IMR-90 (cell line): Measurements from ENCODE around the gene NFE2. TPM values are rescaled to one million over a fixed set of nuclear protein-coding genes. Genes with fewer than 3 reads are reported as not detected.

Experiments used
- ATAC-seq: fragments of 200-7000 bp; cut with Tn5 transposase; 2 replicates; pipeline ENCODE4 v1.9.1; 2020; ENCODE audit warnings: low read depth, mild to moderate bottlenecking, moderate library complexity
- BruUV-seq: library from RNA; stranded (reverse); fragments of 400-500 nt; replicated peaks from 2 replicates; lab custom pipeline; 2021; lab: Mats Ljungman, UMichigan
- CTCF ChIA-PET: fragments of 300-600 bp; formaldehyde crosslinking; extraction: SDS; loops from one replicate; lab custom pipeline; 2021; ENCODE audit warnings: antibody characterized with exemption; lab: Yijun Ruan, JAX
- POLR2A ChIA-PET: fragments of 300-600 bp; sonication (Branson Sonifier 250); formaldehyde crosslinking; loops from one replicate; lab custom pipeline; 2022; ENCODE audit warnings: antibody characterized with exemption; ENCODE audit not compliant: unreplicated experiment; lab: Charles Lee
- DNase-seq: peaks from one replicate; pipeline ENCODE4 v3.0.0; 2013
- H2AFZ ChIP-seq: replicated peaks from 2 replicates; pipeline ENCODE3; 2013; ENCODE audit warnings: low read length, mild to moderate bottlenecking; ENCODE audit not compliant: poor library complexity
- H2AK5ac ChIP-seq: 2 replicates; pipeline ENCODE4 v1.6.1; 2013; ENCODE audit warnings: low read depth, low read length, inconsistent platforms
- H2AK9ac ChIP-seq: replicated peaks from 2 replicates; pipeline ENCODE3; 2013; ENCODE audit warnings: mild to moderate bottlenecking, low read depth, low read length, moderate library complexity; ENCODE audit not compliant: poor library complexity
- H2BK120ac ChIP-seq: 2 replicates; pipeline ENCODE4 v1.6.1; 2013; ENCODE audit warnings: low read depth, low read length, inconsistent platforms
- H2BK15ac ChIP-seq: 3 replicates; pipeline ENCODE4 v1.6.1; 2013; ENCODE audit warnings: low read depth, low read length, inconsistent platforms
- H2BK20ac ChIP-seq: 2 replicates; pipeline ENCODE4 v1.6.1; 2013; ENCODE audit warnings: low read depth, mild to moderate bottlenecking, inconsistent platforms, low read length, moderate library complexity
- H2BK5ac ChIP-seq: 2 replicates; pipeline ENCODE4 v1.6.1; 2013; ENCODE audit warnings: mild to moderate bottlenecking, low read depth, low read length, inconsistent platforms; ENCODE audit not compliant: poor library complexity, severe bottlenecking
- H3K14ac ChIP-seq: replicated peaks from 2 replicates; pipeline ENCODE4 v1.6.1; 2013; ENCODE audit warnings: low read depth, low read length, inconsistent platforms
- H3K18ac ChIP-seq: 2 replicates; pipeline ENCODE4 v1.6.1; 2013; ENCODE audit warnings: low read depth, low read length, control low read depth
- H3K23ac ChIP-seq: 2 replicates; pipeline ENCODE4 v1.6.1; 2013; ENCODE audit warnings: low read depth, low read length, inconsistent platforms
- H3K27ac ChIP-seq: 2 replicates; pipeline ENCODE4 v1.5.1; 2013; ENCODE audit warnings: mild to moderate bottlenecking, control low read depth, low read length; ENCODE audit not compliant: insufficient read depth
- H3K27me3 ChIP-seq: 2 replicates; pipeline ENCODE4 v1.6.1; 2013; ENCODE audit warnings: low read length; ENCODE audit not compliant: control insufficient read depth, insufficient read depth
- H3K36me3 ChIP-seq: 2 replicates; pipeline ENCODE4 v1.6.1; 2013; ENCODE audit warnings: low read length, mixed read lengths; ENCODE audit not compliant: control insufficient read depth, insufficient read depth
- H3K4ac ChIP-seq: 2 replicates; pipeline ENCODE4 v1.6.1; 2013; ENCODE audit warnings: low read depth, low read length, inconsistent platforms
- H3K4me1 ChIP-seq: 2 replicates; pipeline ENCODE4 v1.6.1; 2013; ENCODE audit warnings: low read length, mixed read lengths; ENCODE audit not compliant: control insufficient read depth, insufficient read depth
- H3K4me2 ChIP-seq: 2 replicates; pipeline ENCODE4 v1.6.1; 2013; ENCODE audit warnings: low read depth, mild to moderate bottlenecking, control low read depth, low read length, moderate library complexity
- H3K4me3 ChIP-seq: 2 replicates; pipeline ENCODE4 v1.5.1; 2013; ENCODE audit warnings: low read depth, mild to moderate bottlenecking, control low read depth, low read length, moderate library complexity; ENCODE audit not compliant: insufficient read depth
- H3K56ac ChIP-seq: 2 replicates; pipeline ENCODE4 v1.6.1; 2013; ENCODE audit warnings: low read length, inconsistent platforms; ENCODE audit not compliant: insufficient read depth; ENCODE audit errors: extremely low read depth
- H3K79me1 ChIP-seq, 2 experiments: 2 replicates each; pipeline ENCODE4 v1.6.1; 2013; ENCODE audit warnings: low read length in 2 of 2, inconsistent platforms in 1 of 2, low read depth in 1 of 2
- H3K9ac ChIP-seq: 2 replicates; pipeline ENCODE4 v1.6.1; 2013; ENCODE audit warnings: low read depth, low read length, control low read depth
- H3K9me1 ChIP-seq: 2 replicates; pipeline ENCODE4 v1.6.1; 2013; ENCODE audit warnings: low read length, inconsistent platforms; ENCODE audit not compliant: insufficient read depth
- H3K9me3 ChIP-seq: 2 replicates; pipeline ENCODE4 v1.6.1; 2013; ENCODE audit warnings: low read length; ENCODE audit not compliant: control insufficient read depth, insufficient read depth
- H4K20me1 ChIP-seq: 2 replicates; pipeline ENCODE4 v1.6.1; 2013; ENCODE audit warnings: low read length, inconsistent platforms; ENCODE audit not compliant: insufficient read depth
- H4K5ac ChIP-seq: 2 replicates; pipeline ENCODE4 v1.6.1; 2013; ENCODE audit warnings: mild to moderate bottlenecking, low read depth, low read length, control low read depth
- H4K8ac ChIP-seq, 2 experiments: 2 replicates each; pipeline ENCODE4 v1.6.1; 2013; ENCODE audit warnings: low read depth in 2 of 2, low read length in 2 of 2, control low read depth in 1 of 2, inconsistent platforms in 1 of 2
- H4K91ac ChIP-seq: 2 replicates; pipeline ENCODE4 v1.6.1; 2013; ENCODE audit warnings: low read depth, low read length, inconsistent platforms; ENCODE audit not compliant: insufficient read depth
- BHLHE40 ChIP-seq: fragments of 150-350 bp; IDR thresholded peaks from 2 replicates; pipeline ENCODE4 v1.6.1; 2016; ENCODE audit warnings: mild to moderate bottlenecking, low read depth, low read length
- ELK1 ChIP-seq: fragments of 150-350 bp; IDR thresholded peaks from 2 replicates; pipeline ENCODE4 v1.6.1; 2016; ENCODE audit warnings: low read depth, mild to moderate bottlenecking, low read length, moderate library complexity, borderline replicate concordance
- FOS ChIP-seq: fragments of 150-350 bp; IDR thresholded peaks from 2 replicates; pipeline ENCODE4 v1.6.1; 2016; ENCODE audit warnings: low read depth, low read length
- MAFK ChIP-seq: IDR thresholded peaks from 2 replicates; pipeline ENCODE4 v1.6.1; 2012; ENCODE audit warnings: low read depth, low read length, improper control_type of control experiment
- RAD21 ChIP-seq: IDR thresholded peaks from 2 replicates; pipeline ENCODE4 v1.6.1; 2012; ENCODE audit warnings: low read length, improper control_type of control experiment
- RCOR1 ChIP-seq: IDR thresholded peaks from 2 replicates; pipeline ENCODE4 v1.6.1; 2012; ENCODE audit warnings: mild to moderate bottlenecking, low read length, improper control_type of control experiment; ENCODE audit not compliant: insufficient replicate concordance
- SMC3 ChIP-seq: fragments of 150-350 bp; IDR thresholded peaks from 2 replicates; pipeline ENCODE4 v1.6.1; 2016; ENCODE audit warnings: low read depth, mild to moderate bottlenecking, antibody characterized with exemption, low read length, moderate library complexity
- WGBS, 2 experiments: methylation state at CpG; one replicate each; pipeline versions ENCODE4 v1.1.5 to v1.1.7; 2013; ENCODE audit warnings: missing lambda C conversion rate in 2 of 2; ENCODE audit not compliant: insufficient read length in 1 of 2; ENCODE audit errors: extremely low coverage in 2 of 2; 5-methylcytosine and 5-hydroxymethylcytosine counted together
- dilution Hi-C: fragments of 300-500 bp; cut with HindIII; formaldehyde crosslinking; loops from one replicate; pipeline ENCODE4 v1.14.3; 2018; ENCODE audit warnings: low sequenced_read_pairs; ENCODE audit not compliant: unreplicated experiment
- in situ Hi-C: fragments of 300-500 bp; cut with MboI; formaldehyde crosslinking; loops from 3 replicates; pipeline ENCODE4 v1.14.3; 2019; ENCODE audit warnings: low sequenced_read_pairs, inconsistent platforms, mixed read lengths
- intact Hi-C: fragments of 100-400 bp; cut with micrococcal nuclease; formaldehyde crosslinking; loops from 2 replicates; pipeline ENCODE4 v1.10.0; 2022
- polyA plus RNA-seq, 3 experiments: library from polyadenylated mRNA; depleted of rRNA; stranded (reverse); fragments of >200 nt; gene quantifications; 2 replicates each; pipeline ENCODE4 v1.2.3, GENCODE V29; 2012; ENCODE audit warnings: low replicate concordance in 1 of 3
- total RNA-seq: library from RNA; depleted of rRNA; stranded (reverse); fragments of >200 nt; gene quantifications from 2 replicates; pipeline ENCODE4 v1.2.3, GENCODE V29; 2012

NFE2 gene
- total and polyA plus RNA-seq, 2 of the 4 experiments (the other 2 are of a cell fraction), result 0.18 to 0.32 TPM

GRCh38 chr12:54253240-54253639 is 47.6 kb downstream of the NFE2 start:
- Histone ChIP-seq H3K14ac (no peak overlapping the region), H4K20me1 (no peaks in the 10 kb centered on the region), H3K4me1 (peaks cover 6% of the 10 kb centered on the region), H2BK120ac (no peak overlapping the region), H2AK9ac (no peak overlapping the region), H3K27ac (no peak overlapping the region), H3K23ac (no peak overlapping the region), H4K8ac (no peak overlapping the region), H2BK15ac (no peak overlapping the region), H3K18ac (no peak overlapping the region), H2AFZ (no peak overlapping the region), H3K9ac (no peak overlapping the region), H4K5ac (no peak overlapping the region), H3K4ac (no peak overlapping the region), H3K4me3 (no peak overlapping the region), H2AK5ac (no peak overlapping the region), H3K27me3 (no peaks in the 10 kb centered on the region), H2BK5ac (no peak overlapping the region), H2BK20ac (no peak overlapping the region), H3K56ac (no peak overlapping the region), H3K36me3 (peaks cover 12% of the 10 kb centered on the region), H4K91ac (no peak overlapping the region), H3K4me2 (no peak overlapping the region), H3K9me3 (no peaks in the 10 kb centered on the region), H3K9me1 (peaks cover 6% of the 10 kb centered on the region), H3K79me1 (peaks cover 30 to 61% of the 10 kb centered on the region in 2 experiments)
- WGBS, 2 experiments, result no CpG with 5 or more reads among the region's 4 CpGs
- TF ChIP-seq MAFK (no peak), ELK1 (no peak), BHLHE40 (no peak), SMC3 (no peak), RAD21 (no peak), FOS (no peak), RCOR1 (no peak)
- in situ Hi-C loops (no loop called here), dilution Hi-C loops (no loop called here), intact Hi-C loops (loop anchor here (5.0 kb wide), 1 partner anchor 34 kb away; no protein-coding TSS in a partner anchor)
- no TSS peak for BruUV-seq
- ChIA-PET POLR2A (no interaction called here), CTCF (interaction anchor here (0.7 to 1.8 kb wide), 2 partner anchors 27 to 195 kb away, joined by 3 to 5 read pairs; partner anchors contain the start of gene HNRNPA1)
- ATAC-seq, result no peak
- no peak for DNase-seq
